Activated T-cell treated with anti-CD3 and anti-CD28 coated beads, Interleukin-2, amount 50 U/mL, for 24 hours (primary cell): ENCODE results near the gene ACTR3.

Source experiments
- DNase-seq: peaks from one replicate; pipeline ENCODE4 v3.0.0-alpha.2; 2020
- H3K27ac Mint-ChIP-seq: 2 replicates; pipeline ENCODE4 v1.8.0; 2020; ENCODE audit warnings: mild to moderate bottlenecking, mixed read lengths
- H3K27me3 Mint-ChIP-seq: 2 replicates; pipeline ENCODE4 v1.8.0; 2020; ENCODE audit warnings: mixed read lengths
- H3K36me3 Mint-ChIP-seq: 2 replicates; pipeline ENCODE4 v1.8.0; 2020; ENCODE audit warnings: low read depth, mixed read lengths
- H3K4me1 Mint-ChIP-seq: 2 replicates; pipeline ENCODE4 v1.8.0; 2020; ENCODE audit warnings: low read depth, mixed read lengths
- H3K4me3 Mint-ChIP-seq: 2 replicates; pipeline ENCODE4 v1.8.0; 2020; ENCODE audit warnings: mild to moderate bottlenecking, moderate library complexity, mixed read lengths
- H3K9me3 Mint-ChIP-seq: 2 replicates; pipeline ENCODE4 v1.8.0; 2020; ENCODE audit warnings: mixed read lengths

ACTR3 gene

GRCh38 chr2:114006460-114006859, 116.6 kb downstream of the ACTR3 start:
- Mint-ChIP-seq H3K4me3 (no peak overlapping the region), H3K9me3 (peaks cover 2% of the 10 kb centered on the region), H3K4me1 (no peaks in the 10 kb centered on the region), H3K36me3 (no peaks in the 10 kb centered on the region), H3K27me3 (no peaks in the 10 kb centered on the region), H3K27ac (no peak overlapping the region)
- DNase-seq = no peak

GRCh38 chr2:114007436-114007835, 117.5 kb downstream of the ACTR3 start:
- no peak for DNase-seq
- H3K4me3 Mint-ChIP-seq = no peak overlapping the region
- H3K4me1 Mint-ChIP-seq = no peaks in the 10 kb centered on the region
- no peak overlapping the region for H3K27ac Mint-ChIP-seq
- peaks cover 2% of the 10 kb centered on the region for H3K9me3 Mint-ChIP-seq
- H3K27me3 Mint-ChIP-seq = peaks cover 5% of the 10 kb centered on the region
- no peaks in the 10 kb centered on the region for H3K36me3 Mint-ChIP-seq

- H3K27ac Mint-ChIP-seq = no peak overlapping the region
- no peaks in the 10 kb centered on the region for H3K4me1 Mint-ChIP-seq
- no peak overlapping the region for H3K4me3 Mint-ChIP-seq
- no peaks in the 10 kb centered on the region for H3K36me3 Mint-ChIP-seq
- H3K9me3 Mint-ChIP-seq = peaks cover 2% of the 10 kb centered on the region
- DNase-seq = no peak
- peaks cover 6% of the 10 kb centered on the region for H3K27me3 Mint-ChIP-seq
Measured at GRCh38 chr2:114008720-114009119, 118.8 kb downstream of the ACTR3 start.

DNA sequence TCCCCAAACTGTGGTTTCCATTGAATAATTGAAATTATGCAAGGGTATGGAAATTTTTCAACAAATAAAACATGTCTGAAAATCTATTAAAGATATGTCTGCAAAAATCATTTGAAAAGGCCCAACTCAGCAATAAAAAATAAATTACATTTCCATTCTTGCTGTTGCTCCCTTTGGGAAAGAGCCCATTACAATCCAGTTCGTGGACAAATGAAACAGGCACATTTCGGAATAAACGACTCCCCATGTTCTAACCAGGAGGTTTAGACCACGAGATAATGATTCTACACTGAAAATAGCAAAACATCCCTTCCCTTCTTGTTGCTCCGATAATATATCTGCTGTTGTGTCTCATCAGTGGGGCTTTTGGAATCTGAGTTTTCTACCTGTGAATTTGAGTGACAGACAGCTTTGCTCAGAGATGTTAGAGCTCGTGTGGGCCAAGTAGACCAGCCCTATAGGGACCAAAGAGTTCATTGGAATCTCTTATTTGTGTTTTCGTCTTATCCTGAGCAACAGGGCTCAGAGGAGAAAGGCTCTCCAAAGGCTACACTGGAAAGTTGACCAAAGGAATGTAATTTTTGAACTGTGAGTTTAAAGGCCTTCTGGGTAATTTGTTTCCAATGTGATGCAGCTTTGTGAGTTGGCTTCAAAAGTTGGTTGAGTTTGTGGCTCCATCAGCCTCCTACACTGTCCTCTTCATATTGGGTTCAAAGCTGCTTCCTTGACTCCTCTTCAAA, 119.5 kb downstream of the ACTR3 start:
- H3K27ac Mint-ChIP-seq = no peak overlapping the region
- DNase-seq = no peak
- no peak overlapping the region for H3K4me3 Mint-ChIP-seq
- H3K36me3 Mint-ChIP-seq = no peaks in the 10 kb centered on the region
- H3K4me1 Mint-ChIP-seq = no peaks in the 10 kb centered on the region
- no peaks in the 10 kb centered on the region for H3K9me3 Mint-ChIP-seq
- H3K27me3 Mint-ChIP-seq = peaks cover 6% of the 10 kb centered on the region

GRCh38 chr2:114010001-114010400, 120.1 kb downstream of the ACTR3 start:
- H3K36me3 Mint-ChIP-seq = no peaks in the 10 kb centered on the region
- no peak overlapping the region for H3K27ac Mint-ChIP-seq
- H3K4me1 Mint-ChIP-seq = no peaks in the 10 kb centered on the region
- H3K4me3 Mint-ChIP-seq = no peak overlapping the region
- no peak for DNase-seq
- no peaks in the 10 kb centered on the region for H3K9me3 Mint-ChIP-seq
- peaks cover 6% of the 10 kb centered on the region for H3K27me3 Mint-ChIP-seq

DNA sequence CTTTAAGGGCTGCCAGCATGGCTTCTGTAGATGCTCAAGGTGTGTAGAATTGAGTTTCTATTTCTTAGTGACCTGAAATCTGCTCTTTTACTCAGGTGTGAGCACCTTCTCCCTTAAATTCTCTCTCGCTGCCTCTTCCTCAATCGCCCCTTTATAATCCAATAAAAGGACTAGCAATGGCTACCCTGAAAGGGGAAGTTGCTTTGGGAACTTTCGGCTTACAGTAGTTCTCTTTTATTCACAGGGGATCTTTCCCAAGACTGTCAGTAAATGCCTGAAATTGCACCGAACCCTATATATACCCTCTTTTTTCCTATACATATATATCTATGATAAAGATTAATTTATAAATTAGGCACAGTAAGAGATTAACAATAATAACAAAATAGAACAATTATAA, 121.8 kb downstream of the ACTR3 start:
- Mint-ChIP-seq H3K36me3 (no peaks in the 10 kb centered on the region), H3K9me3 (no peaks in the 10 kb centered on the region), H3K27me3 (peaks cover 12% of the 10 kb centered on the region), H3K27ac (no peak overlapping the region), H3K4me3 (no peak overlapping the region), H3K4me1 (no peaks in the 10 kb centered on the region)
- no peak for DNase-seq
